OCI-LY7 (cell line): Measurements from ENCODE around the gene C6orf58.

Source experiments
- CTCF ChIP-seq: fragments of 200-600 bp; sonication (generic); conservative IDR thresholded peaks from 2 replicates; pipeline ENCODE4 v1.5.1; 2014; ENCODE audit warnings: mild to moderate bottlenecking, antibody characterized with exemption, low read length, moderate library complexity, mixed read lengths
- EZH2phosphoT487 ChIP-seq: fragments of 200-600 bp; sonication (generic); IDR thresholded peaks from 2 replicates; pipeline ENCODE4 v1.6.1; 2018; ENCODE audit warnings: low read depth, borderline replicate concordance, mild to moderate bottlenecking, mixed run types, antibody characterized with exemption, low read length, moderate library complexity, mixed read lengths

DNA sequence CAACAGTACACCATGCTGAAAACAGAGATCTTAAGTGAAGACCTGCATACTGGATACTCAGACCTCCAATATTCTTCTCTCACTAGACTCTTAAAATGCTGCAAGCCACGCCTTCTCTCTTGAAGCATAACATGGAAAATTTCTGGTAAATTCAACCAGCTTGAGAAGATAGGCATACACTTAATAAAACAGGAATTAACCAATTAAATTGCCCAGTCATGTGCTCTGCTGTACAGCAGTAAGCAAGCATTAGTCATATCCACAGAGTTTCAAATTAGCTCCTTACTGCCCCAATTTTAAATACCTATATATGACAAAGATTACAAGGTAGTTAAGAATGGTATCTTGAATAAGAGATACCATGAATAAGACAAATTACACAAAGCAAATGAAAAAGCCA is 53.8 kb downstream of the C6orf58 start:
- TF ChIP-seq CTCF = no peak
- no peak for TF ChIP-seq EZH2phosphoT487
